Ishikawa (cell line): ENCODE data around the gene CLTCL1.
A peak's percentile ranks its signal among the peaks of the same experiment; 100 is the strongest.

Experiments
- CEBPB ChIP-seq: IDR thresholded peaks from 2 replicates; pipeline ENCODE4 v1.6.1; 2012
- CREB1 ChIP-seq: IDR thresholded peaks from 2 replicates; pipeline ENCODE4 v1.6.1; 2012; ENCODE audit warnings: low read depth
- EGR1 ChIP-seq: IDR thresholded peaks from 2 replicates; pipeline ENCODE4 v1.6.1; 2012
- EP300 ChIP-seq: IDR thresholded peaks from 2 replicates; pipeline ENCODE4 v1.6.1; 2012; ENCODE audit warnings: borderline replicate concordance
- FOXM1 ChIP-seq: IDR thresholded peaks from 2 replicates; pipeline ENCODE4 v1.6.1; 2012; ENCODE audit warnings: low read depth, borderline replicate concordance
- MAX ChIP-seq: IDR thresholded peaks from 2 replicates; pipeline ENCODE4 v1.6.1; 2012
- NFIC ChIP-seq: IDR thresholded peaks from 2 replicates; pipeline ENCODE4 v1.6.1; 2012
- RAD21 ChIP-seq: IDR thresholded peaks from 2 replicates; pipeline ENCODE4 v1.6.1; 2012; ENCODE audit warnings: low read depth
- REST ChIP-seq: IDR thresholded peaks from 2 replicates; pipeline ENCODE4 v1.6.1; 2012; ENCODE audit warnings: low read depth, mild to moderate bottlenecking
- TAF1 ChIP-seq: IDR thresholded peaks from 2 replicates; pipeline ENCODE4 v1.6.1; 2012; ENCODE audit warnings: low read depth, mild to moderate bottlenecking
- TCF12 ChIP-seq: IDR thresholded peaks from 2 replicates; pipeline ENCODE4 v1.6.1; 2012; ENCODE audit warnings: low read depth
- TEAD4 ChIP-seq: IDR thresholded peaks from 2 replicates; pipeline ENCODE4 v1.6.1; 2012
- USF1 ChIP-seq: IDR thresholded peaks from 2 replicates; pipeline ENCODE4 v1.6.1; 2012
- YY1 ChIP-seq: IDR thresholded peaks from 2 replicates; pipeline ENCODE4 v1.6.1; 2012; ENCODE audit warnings: low read depth
- ZBTB7A ChIP-seq: IDR thresholded peaks from 2 replicates; pipeline ENCODE4 v1.6.1; 2012; ENCODE audit warnings: low read depth

Gene CLTCL1

GRCh38 chr22:19176175-19176643 is 115.3 kb downstream of the CLTCL1 start:
- no peak for TF ChIP-seq TAF1
- no peak for TF ChIP-seq CEBPB
- no peak for TF ChIP-seq FOXM1
- no peak for TF ChIP-seq NFIC

GRCh38 chr22:19175602-19176174 is 115.8 kb downstream of the CLTCL1 start:
- TF ChIP-seq USF1 (peak; percentile 60), ZBTB7A (no peak)

- no peak for TF ChIP-seq USF1
- no peak for TF ChIP-seq ZBTB7A
- TF ChIP-seq MAX, result no peak
- no peak for TF ChIP-seq TEAD4
- TF ChIP-seq TCF12, result no peak
- no peak for TF ChIP-seq RAD21
- no peak for TF ChIP-seq NFIC
- TF ChIP-seq REST, result no peak
- TF ChIP-seq YY1, result no peak
- no peak for TF ChIP-seq CEBPB
- TF ChIP-seq EGR1, result no peak
- no peak for TF ChIP-seq TAF1
- no peak for TF ChIP-seq EP300
- no peak for TF ChIP-seq FOXM1
- no peak for TF ChIP-seq CREB1
Observed at GRCh38 chr22:19175026-19175601, 116.4 kb downstream of the CLTCL1 start.

- peak; percentile 83 for TF ChIP-seq TEAD4
- no peak for TF ChIP-seq ZBTB7A
- TF ChIP-seq NFIC, result peak; percentile 51; the same call in 1 of the 2 replicates
- no peak for TF ChIP-seq CEBPB
- no peak for TF ChIP-seq CREB1
- no peak for TF ChIP-seq FOXM1
- TF ChIP-seq MAX, result peak; percentile 17; the same call in 1 of the 2 replicates
Observed at GRCh38 chr22:19174106-19175025, 117.2 kb downstream of the CLTCL1 start.

GRCh38 chr22:19173047-19174035 is 118.2 kb downstream of the CLTCL1 start:
- TF ChIP-seq TEAD4 (no peak), TAF1 (no peak), MAX (no peak), CREB1 (no peak), NFIC (no peak; the same call in 1 of the 2 replicates), YY1 (no peak), EGR1 (no peak)

- no peak for TF ChIP-seq REST
- TF ChIP-seq EGR1, result no peak
- no peak for TF ChIP-seq TCF12
- no peak for TF ChIP-seq TEAD4
- TF ChIP-seq CEBPB, result no peak
- no peak for TF ChIP-seq MAX
- TF ChIP-seq TAF1, result no peak
- TF ChIP-seq NFIC, result no peak
- TF ChIP-seq EP300, result no peak
- no peak for TF ChIP-seq ZBTB7A
- no peak for TF ChIP-seq USF1
- no peak for TF ChIP-seq RAD21
- no peak for TF ChIP-seq CREB1
- no peak for TF ChIP-seq YY1
- TF ChIP-seq FOXM1, result no peak
Observed at GRCh38 chr22:19172213-19173046, 119.1 kb downstream of the CLTCL1 start.
